ENCODE data around the gene FAM124B. TPM values are rescaled to one million over a fixed set of nuclear protein-coding genes. Genes with fewer than 3 reads are reported as not detected.

Gene FAM124B
- polyA plus RNA-seq, 1 donor (not counting 4 experiments of a cell fraction or from before 2014, with no cell fraction given), result 0.03 TPM

GRCh38 chr2:224381521-224382279 is 20.2 kb downstream of the FAM124B start:
- peaks cover 2% of the 10 kb centered on the region for H3K27me3 ChIP-seq (ENCODE audit: control insufficient read depth, extremely low read depth, insufficient read depth, low read length)
- H3K4me1 ChIP-seq (ENCODE audit: control insufficient read depth, extremely low read depth, insufficient read depth, low read length), result no peaks in the 10 kb centered on the region
- no peaks in the 10 kb centered on the region for H3K36me3 ChIP-seq (ENCODE audit: control insufficient read depth in 2 of 2, extremely low read depth in 1 of 2, insufficient read depth in 2 of 2, low read length in 2 of 2)
- H2AFZ ChIP-seq (ENCODE audit: control insufficient read depth, low read length), result no peak overlapping the region
- H3K9me3 ChIP-seq (ENCODE audit: control insufficient read depth, low read depth, low read length), result no peaks in the 10 kb centered on the region
- TF ChIP-seq CTCF (optimal IDR thresholded peaks at IDR 0.05 in 1 of 3, IDR thresholded peaks at IDR 0.05 in 1 of 3, conservative IDR thresholded peaks at IDR 0.05 in 1 of 3; ENCODE audit: extremely low read depth in 1 of 3, insufficient read depth in 2 of 3, low read length in 3 of 3) (no peak), EZH2 (IDR thresholded peaks at IDR 0.05; ENCODE audit: low read length) (no peak)
- H3K9me1 ChIP-seq (ENCODE audit: control insufficient read depth, extremely low read depth, insufficient read depth, low read length), result no peaks in the 10 kb centered on the region
- no peak overlapping the region for H3K9ac ChIP-seq (ENCODE audit: control insufficient read depth, extremely low read depth, insufficient read depth, low read length)
- H4K20me1 ChIP-seq (ENCODE audit: control insufficient read depth, extremely low read depth, insufficient read depth, low read length), result no peaks in the 10 kb centered on the region
- dilution Hi-C loops (cut with MboI; ENCODE audit: extremely low pct_ligation_motif_present, low sequenced_read_pairs), result no loop called here
- FAIRE-seq (no peak), DNase-seq (ENCODE audit: low read depth, low spot score) (no peak)
- no peak overlapping the region for H3K4me2 ChIP-seq (ENCODE audit: control insufficient read depth, extremely low read depth, insufficient read depth, low read depth, low read length)
- no peak overlapping the region for H3K4me3 ChIP-seq (ENCODE audit: control insufficient read depth in 2 of 3, extremely low read depth in 1 of 3, insufficient read depth in 2 of 3, low read depth in 1 of 3, low read length in 3 of 3)
- H3K79me2 ChIP-seq (ENCODE audit: control insufficient read depth, insufficient read depth, low read length), result no peaks in the 10 kb centered on the region
- H3K27ac ChIP-seq (ENCODE audit: control insufficient read depth, insufficient read depth, low read length), result no peak overlapping the region

GRCh38 chr2:224379986-224380385 is 21.9 kb downstream of the FAM124B start:
- Histone ChIP-seq H3K4me2 (ENCODE audit: control insufficient read depth, extremely low read depth, insufficient read depth, low read depth, low read length) (no peak overlapping the region), H3K9me3 (ENCODE audit: control insufficient read depth, low read depth, low read length) (no peaks in the 10 kb centered on the region), H3K9ac (ENCODE audit: control insufficient read depth, extremely low read depth, insufficient read depth, low read length) (no peak overlapping the region), H3K27ac (ENCODE audit: control insufficient read depth, insufficient read depth, low read length) (no peak overlapping the region), H3K4me1 (ENCODE audit: control insufficient read depth, extremely low read depth, insufficient read depth, low read length) (no peaks in the 10 kb centered on the region), H3K36me3 (ENCODE audit: control insufficient read depth in 2 of 2, extremely low read depth in 1 of 2, insufficient read depth in 2 of 2, low read length in 2 of 2) (no peaks in the 10 kb centered on the region), H3K27me3 (ENCODE audit: control insufficient read depth, extremely low read depth, insufficient read depth, low read length) (no peaks in the 10 kb centered on the region), H4K20me1 (ENCODE audit: control insufficient read depth, extremely low read depth, insufficient read depth, low read length) (no peaks in the 10 kb centered on the region), H2AFZ (ENCODE audit: control insufficient read depth, low read length) (no peak overlapping the region), H3K9me1 (ENCODE audit: control insufficient read depth, extremely low read depth, insufficient read depth, low read length) (no peaks in the 10 kb centered on the region), H3K4me3 (ENCODE audit: control insufficient read depth in 2 of 3, extremely low read depth in 1 of 3, insufficient read depth in 2 of 3, low read depth in 1 of 3, low read length in 3 of 3) (no peak overlapping the region), H3K79me2 (ENCODE audit: control insufficient read depth, insufficient read depth, low read length) (no peaks in the 10 kb centered on the region)
- TF ChIP-seq CTCF (optimal IDR thresholded peaks at IDR 0.05 in 1 of 3, IDR thresholded peaks at IDR 0.05 in 1 of 3, conservative IDR thresholded peaks at IDR 0.05 in 1 of 3; ENCODE audit: extremely low read depth in 1 of 3, insufficient read depth in 2 of 3, low read length in 3 of 3), result no peak
- TF ChIP-seq EZH2 (IDR thresholded peaks at IDR 0.05; ENCODE audit: low read length), result no peak
- no peak for DNase-seq (ENCODE audit: low read depth, low spot score)
- FAIRE-seq, result no peak
- dilution Hi-C loops (cut with MboI; ENCODE audit: extremely low pct_ligation_motif_present, low sequenced_read_pairs), result no loop called here

Measured in keratinocyte (primary cell).